ENCODE results near the gene KIAA0586.
A peak's percentile ranks its signal among the peaks of the same experiment; 100 is the strongest.

GRCh38 chr14:58395812-58396788 lies 31.4 kb upstream of the KIAA0586 start, which contains the start of gene TOMM20L:
- TF ChIP-seq, protein P1, sequence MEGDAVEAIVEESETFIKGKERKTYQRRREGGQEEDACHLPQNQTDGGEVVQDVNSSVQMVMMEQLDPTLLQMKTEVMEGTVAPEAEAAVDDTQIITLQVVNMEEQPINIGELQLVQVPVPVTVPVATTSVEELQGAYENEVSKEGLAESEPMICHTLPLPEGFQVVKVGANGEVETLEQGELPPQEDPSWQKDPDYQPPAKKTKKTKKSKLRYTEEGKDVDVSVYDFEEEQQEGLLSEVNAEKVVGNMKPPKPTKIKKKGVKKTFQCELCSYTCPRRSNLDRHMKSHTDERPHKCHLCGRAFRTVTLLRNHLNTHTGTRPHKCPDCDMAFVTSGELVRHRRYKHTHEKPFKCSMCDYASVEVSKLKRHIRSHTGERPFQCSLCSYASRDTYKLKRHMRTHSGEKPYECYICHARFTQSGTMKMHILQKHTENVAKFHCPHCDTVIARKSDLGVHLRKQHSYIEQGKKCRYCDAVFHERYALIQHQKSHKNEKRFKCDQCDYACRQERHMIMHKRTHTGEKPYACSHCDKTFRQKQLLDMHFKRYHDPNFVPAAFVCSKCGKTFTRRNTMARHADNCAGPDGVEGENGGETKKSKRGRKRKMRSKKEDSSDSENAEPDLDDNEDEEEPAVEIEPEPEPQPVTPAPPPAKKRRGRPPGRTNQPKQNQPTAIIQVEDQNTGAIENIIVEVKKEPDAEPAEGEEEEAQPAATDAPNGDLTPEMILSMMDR (IDR thresholded peaks at IDR 0.05 in 4 of 5, conservative IDR thresholded peaks at IDR 0.05 in 1 of 5) = peak; percentile 58 to 91 (median 74)
- no peak for TF ChIP-seq POLR2A (IDR thresholded peaks at IDR 0.05)
